ENCODE data around the gene DPF1. TPM values are rescaled to one million over a fixed set of nuclear protein-coding genes. Genes with fewer than 3 reads are reported as not detected.

The DPF1 gene
- total RNA-seq, 5 donors from 2014 or later (not counting 1 experiment from before 2014, with no cell fraction given): not detected

DNA sequence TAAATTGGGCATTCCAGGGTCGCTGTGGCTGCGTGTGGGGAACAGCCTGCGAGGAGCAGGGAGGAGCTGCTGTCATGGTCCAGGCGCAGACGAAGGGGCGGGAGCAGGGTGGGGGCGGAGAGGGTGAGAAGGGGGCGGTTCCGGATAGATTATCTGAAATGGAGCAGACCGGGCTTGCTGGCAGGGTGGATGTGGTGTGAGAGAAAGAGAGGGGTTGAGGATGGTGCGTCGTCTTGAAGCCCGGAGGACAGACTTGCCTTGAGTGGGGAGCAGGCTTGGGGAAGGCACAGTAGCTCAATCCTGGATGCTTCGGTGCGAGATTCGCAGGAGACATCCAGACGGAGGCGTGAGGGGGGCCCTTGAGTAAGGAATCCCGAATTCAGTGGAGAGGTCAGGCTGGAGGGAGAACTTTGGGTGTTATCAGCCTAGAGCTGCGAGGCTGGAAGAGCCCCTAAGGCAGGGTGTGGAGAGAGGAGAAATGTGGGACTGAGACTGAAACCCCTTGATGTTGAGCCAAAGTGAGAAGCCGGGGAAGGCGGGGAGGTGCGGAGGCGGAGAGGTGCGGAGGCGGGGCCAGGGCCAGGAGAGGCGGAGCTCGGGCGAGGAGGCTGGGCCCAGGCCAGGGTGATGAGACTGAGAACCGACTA lies 40.6 kb downstream of the DPF1 start:
- Histone ChIP-seq H3K4me3 (ENCODE audit: control insufficient read depth in 1 of 2, extremely low read depth in 1 of 2, low read length in 1 of 2) (no peak overlapping the region), H3K4me1 (ENCODE audit: control insufficient read depth in 1 of 2, extremely low read depth in 1 of 2, insufficient read depth in 2 of 2, low read length in 2 of 2) (no peaks in the 10 kb centered on the region), H3K36me3 (ENCODE audit: control insufficient read depth in 2 of 2, extremely low read depth in 1 of 2, insufficient read depth in 1 of 2, low read length in 1 of 2) (peaks cover 9 to 12% of the 10 kb centered on the region in 2 donors), H3K27ac (ENCODE audit: low read length) (no peak overlapping the region), H3K9me3 (no peaks in the 10 kb centered on the region), H3K27me3 (replicated peaks in 1 of 2; ENCODE audit: control insufficient read depth in 2 of 2, extremely low read depth in 1 of 2, insufficient read depth in 2 of 2, low read length in 1 of 2) (no peaks in the 10 kb centered on the region)
- ChIA-PET POLR2A (no interaction called here), CTCF (no interaction called here)
- no peak overlapping the region for H3K27ac Mint-ChIP-seq
- H3K9me3 Mint-ChIP-seq: peaks cover 3 to 14% (median 6%) of the 10 kb centered on the region in 3 donors
- no peak overlapping the region for H3K4me3 Mint-ChIP-seq
- no peaks in the 10 kb centered on the region for H3K4me1 Mint-ChIP-seq
- H3K27me3 Mint-ChIP-seq: no peaks in the 10 kb centered on the region
- DNase-seq (no peak), ATAC-seq (replicated peaks in 1 of 4) (no peak)
- WGBS (ENCODE audit: insufficient coverage): 91% methylated on average over 30 of the region's 30 CpGs
- peaks cover 49% of the 10 kb centered on the region for H3K36me3 Mint-ChIP-seq

DNA sequence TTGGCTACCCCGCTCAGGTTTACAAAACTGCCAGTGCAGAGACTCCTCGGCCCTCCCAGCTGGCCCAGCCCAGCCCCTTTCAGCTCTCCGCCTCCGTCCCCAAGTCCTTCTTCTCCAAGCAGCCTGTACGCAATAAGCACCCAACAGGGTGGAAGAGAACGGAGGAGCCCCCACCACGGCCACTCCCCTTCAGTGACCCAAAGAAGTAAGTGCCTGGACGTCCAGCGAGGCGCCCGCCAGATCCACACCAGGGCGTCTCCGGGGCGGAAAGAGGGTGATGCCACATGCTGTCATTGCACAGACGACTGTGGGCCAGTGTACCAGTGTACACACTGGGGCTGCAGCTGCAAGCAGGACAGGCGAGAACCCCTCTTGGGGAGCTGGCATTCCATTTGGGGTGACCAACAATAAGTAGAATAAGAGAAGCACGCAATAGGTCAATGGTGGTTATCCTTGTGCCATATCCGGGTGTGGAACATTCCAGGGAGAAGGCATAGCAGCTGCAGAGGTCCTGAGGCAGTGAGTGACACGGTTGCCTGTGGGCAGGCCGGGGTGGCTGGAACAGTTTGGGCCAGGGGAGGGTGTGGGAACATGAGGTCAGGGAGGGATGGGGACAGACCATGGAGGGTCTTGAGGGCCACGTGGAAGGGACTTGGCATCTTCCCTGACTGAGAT lies 41.3 kb downstream of the DPF1 start:
- no peak overlapping the region for H3K4me3 Mint-ChIP-seq
- H3K27ac ChIP-seq (ENCODE audit: low read length): no peak overlapping the region
- no peak overlapping the region for H3K27ac Mint-ChIP-seq
- H3K36me3 Mint-ChIP-seq: peaks cover 49% of the 10 kb centered on the region
- ChIA-PET POLR2A (no interaction called here), CTCF (no interaction called here)
- no peaks in the 10 kb centered on the region for H3K4me1 ChIP-seq (ENCODE audit: control insufficient read depth in 1 of 2, extremely low read depth in 1 of 2, insufficient read depth in 2 of 2, low read length in 2 of 2)
- peaks cover 9 to 12% of the 10 kb centered on the region in 2 donors for H3K36me3 ChIP-seq (ENCODE audit: control insufficient read depth in 2 of 2, extremely low read depth in 1 of 2, insufficient read depth in 1 of 2, low read length in 1 of 2)
- H3K4me1 Mint-ChIP-seq: no peaks in the 10 kb centered on the region
- no peak for DNase-seq
- ATAC-seq (replicated peaks in 1 of 4): no peak
- no peaks in the 10 kb centered on the region for H3K9me3 ChIP-seq
- no peaks in the 10 kb centered on the region for H3K27me3 ChIP-seq (replicated peaks in 1 of 2; ENCODE audit: control insufficient read depth in 2 of 2, extremely low read depth in 1 of 2, insufficient read depth in 2 of 2, low read length in 1 of 2)
- H3K27me3 Mint-ChIP-seq: no peaks in the 10 kb centered on the region
- 93% methylated on average over 21 of the region's 21 CpGs for WGBS (ENCODE audit: insufficient coverage)
- peaks cover 3 to 14% (median 6%) of the 10 kb centered on the region in 3 donors for H3K9me3 Mint-ChIP-seq
- no peak overlapping the region for H3K4me3 ChIP-seq (ENCODE audit: control insufficient read depth in 1 of 2, extremely low read depth in 1 of 2, low read length in 1 of 2)

DNA sequence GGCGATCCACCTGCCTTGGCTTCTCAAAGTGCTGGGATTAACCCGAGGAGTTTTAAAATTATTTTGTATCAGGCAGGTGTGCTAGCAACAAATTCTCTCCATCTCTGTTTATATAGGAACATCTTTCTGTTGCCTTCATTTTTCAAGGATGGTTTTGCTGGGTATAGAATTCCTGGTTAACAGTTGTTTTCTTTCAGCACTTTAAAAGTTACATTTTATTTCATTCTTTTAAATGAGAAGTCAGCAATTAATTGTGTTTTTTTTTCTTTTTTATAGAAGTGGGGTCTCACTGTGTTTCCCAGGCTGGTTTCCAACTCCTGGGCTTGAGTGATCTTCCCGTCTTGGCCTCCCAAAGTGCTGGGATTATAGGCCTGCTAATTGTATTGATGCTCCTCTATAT lies 44.0 kb downstream of the DPF1 start:
- no peak overlapping the region for H3K4me3 Mint-ChIP-seq
- H3K27ac ChIP-seq (ENCODE audit: low read length): no peak overlapping the region
- no peaks in the 10 kb centered on the region for H3K4me1 Mint-ChIP-seq
- WGBS (ENCODE audit: insufficient coverage): no CpG with 5 or more reads among the region's 3 CpGs
- H3K27ac Mint-ChIP-seq: no peak overlapping the region
- peaks cover 48% of the 10 kb centered on the region for H3K36me3 Mint-ChIP-seq
- H3K9me3 ChIP-seq: no peaks in the 10 kb centered on the region
- H3K27me3 Mint-ChIP-seq: no peaks in the 10 kb centered on the region
- H3K4me1 ChIP-seq (ENCODE audit: control insufficient read depth in 1 of 2, extremely low read depth in 1 of 2, insufficient read depth in 2 of 2, low read length in 2 of 2): no peaks in the 10 kb centered on the region
- DNase-seq: no peak
- H3K36me3 ChIP-seq (ENCODE audit: control insufficient read depth in 2 of 2, extremely low read depth in 1 of 2, insufficient read depth in 1 of 2, low read length in 1 of 2): peaks cover 5 to 12% of the 10 kb centered on the region in 2 donors
- ChIA-PET POLR2A (no interaction called here), CTCF (no interaction called here)
- ATAC-seq (replicated peaks in 1 of 4): no peak
- H3K4me3 ChIP-seq (ENCODE audit: control insufficient read depth in 1 of 2, extremely low read depth in 1 of 2, low read length in 1 of 2): no peak overlapping the region
- no peaks in the 10 kb centered on the region for H3K27me3 ChIP-seq (replicated peaks in 1 of 2; ENCODE audit: control insufficient read depth in 2 of 2, extremely low read depth in 1 of 2, insufficient read depth in 2 of 2, low read length in 1 of 2)
- H3K9me3 Mint-ChIP-seq: peaks cover 3 to 14% (median 6%) of the 10 kb centered on the region in 3 donors

DNA sequence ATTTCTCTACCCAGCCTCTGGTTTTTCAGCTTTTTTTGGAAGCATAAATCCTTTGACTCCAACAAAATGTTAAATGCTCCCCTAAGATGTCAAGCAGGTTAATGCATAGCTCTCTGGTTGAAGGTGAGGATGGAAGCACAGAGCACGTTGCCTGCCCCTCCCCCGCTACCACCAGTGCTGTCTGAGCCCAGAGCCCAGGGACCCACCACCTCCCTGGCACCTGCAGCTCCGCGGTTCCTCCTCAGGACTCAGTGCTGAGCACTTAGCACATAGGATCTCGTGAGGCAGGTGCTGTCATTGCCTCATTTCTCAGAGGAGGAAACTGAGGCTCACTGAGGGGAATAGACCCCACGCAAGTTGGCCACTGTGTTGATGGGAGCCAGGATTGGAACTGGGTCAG lies 48.6 kb downstream of the DPF1 start:
- Mint-ChIP-seq H3K27me3 (no peaks in the 10 kb centered on the region), H3K36me3 (peaks cover 34% of the 10 kb centered on the region), H3K27ac (no peak overlapping the region), H3K9me3 (peaks cover 3 to 10% (median 6%) of the 10 kb centered on the region in 3 donors), H3K4me1 (no peaks in the 10 kb centered on the region), H3K4me3 (no peak overlapping the region)
- H3K4me3 ChIP-seq (ENCODE audit: control insufficient read depth in 1 of 2, extremely low read depth in 1 of 2, low read length in 1 of 2): no peak overlapping the region
- no peaks in the 10 kb centered on the region for H3K27me3 ChIP-seq (replicated peaks in 1 of 2; ENCODE audit: control insufficient read depth in 2 of 2, extremely low read depth in 1 of 2, insufficient read depth in 2 of 2, low read length in 1 of 2)
- H3K36me3 ChIP-seq (ENCODE audit: control insufficient read depth in 2 of 2, extremely low read depth in 1 of 2, insufficient read depth in 1 of 2, low read length in 1 of 2): peaks cover 0 to 2% of the 10 kb centered on the region in 2 donors
- no peak for ATAC-seq (replicated peaks in 1 of 4)
- no peak overlapping the region for H3K27ac ChIP-seq (ENCODE audit: low read length)
- DNase-seq: no peak
- ChIA-PET POLR2A (no interaction called here), CTCF (interaction anchor here in 1 of 2 donors (0.7 kb wide), 1 partner anchor 131 kb away, joined by 6 read pairs; no protein-coding TSS in a partner anchor)
- H3K4me1 ChIP-seq (ENCODE audit: control insufficient read depth in 1 of 2, extremely low read depth in 1 of 2, insufficient read depth in 2 of 2, low read length in 2 of 2): no peaks in the 10 kb centered on the region
- H3K9me3 ChIP-seq: no peaks in the 10 kb centered on the region
- WGBS (ENCODE audit: insufficient coverage): 88% methylated on average over 1 of the region's 6 CpGs

- no peak overlapping the region for H3K4me3 Mint-ChIP-seq
- no peak for DNase-seq
- no peaks in the 10 kb centered on the region for H3K27me3 Mint-ChIP-seq
- Histone ChIP-seq H3K9me3 (no peaks in the 10 kb centered on the region), H3K27me3 (replicated peaks in 1 of 2; ENCODE audit: control insufficient read depth in 2 of 2, extremely low read depth in 1 of 2, insufficient read depth in 2 of 2, low read length in 1 of 2) (no peaks in the 10 kb centered on the region), H3K4me3 (ENCODE audit: control insufficient read depth in 1 of 2, extremely low read depth in 1 of 2, low read length in 1 of 2) (no peak overlapping the region), H3K36me3 (ENCODE audit: control insufficient read depth in 2 of 2, extremely low read depth in 1 of 2, insufficient read depth in 1 of 2, low read length in 1 of 2) (no peaks in the 10 kb centered on the region), H3K4me1 (ENCODE audit: control insufficient read depth in 1 of 2, extremely low read depth in 1 of 2, insufficient read depth in 2 of 2, low read length in 2 of 2) (no peaks in the 10 kb centered on the region), H3K27ac (ENCODE audit: low read length) (no peak overlapping the region)
- H3K9me3 Mint-ChIP-seq: no peaks in the 10 kb centered on the region
- ChIA-PET CTCF (no interaction called here), POLR2A (no interaction called here)
- peaks cover 25% of the 10 kb centered on the region for H3K36me3 Mint-ChIP-seq
- H3K4me1 Mint-ChIP-seq: no peaks in the 10 kb centered on the region
- no peak for ATAC-seq (replicated peaks in 1 of 4)
- WGBS (ENCODE audit: insufficient coverage): 90% methylated on average over 22 of the region's 22 CpGs
- no peak overlapping the region for H3K27ac Mint-ChIP-seq
Measured at GRCh38 chr19:38173291-38174041, 50.6 kb downstream of the DPF1 start.

- DNase-seq (no peak), ATAC-seq (replicated peaks in 1 of 4) (no peak)
- Mint-ChIP-seq H3K4me3 (no peak overlapping the region), H3K27ac (no peak overlapping the region), H3K36me3 (peaks cover 22% of the 10 kb centered on the region), H3K27me3 (no peaks in the 10 kb centered on the region), H3K4me1 (no peaks in the 10 kb centered on the region), H3K9me3 (no peaks in the 10 kb centered on the region)
- no peaks in the 10 kb centered on the region for H3K27me3 ChIP-seq (replicated peaks in 1 of 2; ENCODE audit: control insufficient read depth in 2 of 2, extremely low read depth in 1 of 2, insufficient read depth in 2 of 2, low read length in 1 of 2)
- no peak overlapping the region for H3K4me3 ChIP-seq (ENCODE audit: control insufficient read depth in 1 of 2, extremely low read depth in 1 of 2, low read length in 1 of 2)
- peaks cover 0 to 6% of the 10 kb centered on the region in 2 donors for H3K36me3 ChIP-seq (ENCODE audit: control insufficient read depth in 2 of 2, extremely low read depth in 1 of 2, insufficient read depth in 1 of 2, low read length in 1 of 2)
- POLR2A ChIA-PET: no interaction called here
- WGBS (ENCODE audit: insufficient coverage): 89% methylated on average over 7 of the region's 8 CpGs
- CTCF ChIA-PET: interaction anchor here in 1 of 2 donors (0.6 kb wide), 1 partner anchor 245 kb away, joined by 5 read pairs; no protein-coding TSS in a partner anchor
- no peaks in the 10 kb centered on the region for H3K4me1 ChIP-seq (ENCODE audit: control insufficient read depth in 1 of 2, extremely low read depth in 1 of 2, insufficient read depth in 2 of 2, low read length in 2 of 2)
- H3K9me3 ChIP-seq: no peaks in the 10 kb centered on the region
- H3K27ac ChIP-seq (ENCODE audit: low read length): no peak overlapping the region
Measured at GRCh38 chr19:38172001-38172400, 52.0 kb downstream of the DPF1 start.

Measured in T-cell (primary cell).